ENCODE results near the gene COBL.

COBL gene

GRCh38 chr7:51316666-51317581 lies at the start of gene COBL:
Gene COBL (minus strand): TSS chr7:51316809. CDS start chr7:51316633, 176 bp downstream.
- peak in 4 of 56 donors; percentile 52 to 75 (median 54) for DNase-seq

GRCh38 chr7:51366172-51366728 lies 49.6 kb upstream of the COBL start:
- no peak for DNase-seq

GRCh38 chr7:51357821-51358220 lies 41.2 kb upstream of the COBL start:
- no peak for DNase-seq

GRCh38 chr7:51356849-51357516 lies 40.4 kb upstream of the COBL start:
- peak in 9 of 56 donors; percentile 8 to 47 (median 30) for DNase-seq

- no peak for DNase-seq
Measured at GRCh38 chr7:51354897-51355296, 38.3 kb upstream of the COBL start.

GRCh38 chr7:51354434-51354833 lies 37.8 kb upstream of the COBL start:
- DNase-seq, result no peak

- no peak for DNase-seq
Measured at GRCh38 chr7:51352174-51353100, 35.8 kb upstream of the COBL start.

GRCh38 chr7:51351661-51352060 lies 35.1 kb upstream of the COBL start:
- no peak for DNase-seq

- no peak for DNase-seq
Measured at GRCh38 chr7:51350546-51350896, 33.9 kb upstream of the COBL start.

- no peak for DNase-seq
Measured at GRCh38 chr7:51349820-51350545, 33.4 kb upstream of the COBL start.

- no peak for DNase-seq
Measured at GRCh38 chr7:51346126-51346525, 29.5 kb upstream of the COBL start.

GRCh38 chr7:51344406-51345138 lies 28.0 kb upstream of the COBL start:
- DNase-seq, result no peak

GRCh38 chr7:51340936-51341335 lies 24.3 kb upstream of the COBL start:
- no peak for DNase-seq

- DNase-seq, result no peak
Measured at GRCh38 chr7:51340029-51340838, 23.6 kb upstream of the COBL start.

- no peak for DNase-seq
Measured at GRCh38 chr7:51335057-51335456, 18.4 kb upstream of the COBL start.

- DNase-seq, result no peak
Measured at GRCh38 chr7:51329696-51330263, 13.2 kb upstream of the COBL start.

- DNase-seq, result no peak
Measured at GRCh38 chr7:51328351-51328801, 11.8 kb upstream of the COBL start.

GRCh38 chr7:51327287-51327717 lies 10.7 kb upstream of the COBL start:
- no peak for DNase-seq
